ENCODE measurements around the gene RBPMS2.

RBPMS2 gene

DNA sequence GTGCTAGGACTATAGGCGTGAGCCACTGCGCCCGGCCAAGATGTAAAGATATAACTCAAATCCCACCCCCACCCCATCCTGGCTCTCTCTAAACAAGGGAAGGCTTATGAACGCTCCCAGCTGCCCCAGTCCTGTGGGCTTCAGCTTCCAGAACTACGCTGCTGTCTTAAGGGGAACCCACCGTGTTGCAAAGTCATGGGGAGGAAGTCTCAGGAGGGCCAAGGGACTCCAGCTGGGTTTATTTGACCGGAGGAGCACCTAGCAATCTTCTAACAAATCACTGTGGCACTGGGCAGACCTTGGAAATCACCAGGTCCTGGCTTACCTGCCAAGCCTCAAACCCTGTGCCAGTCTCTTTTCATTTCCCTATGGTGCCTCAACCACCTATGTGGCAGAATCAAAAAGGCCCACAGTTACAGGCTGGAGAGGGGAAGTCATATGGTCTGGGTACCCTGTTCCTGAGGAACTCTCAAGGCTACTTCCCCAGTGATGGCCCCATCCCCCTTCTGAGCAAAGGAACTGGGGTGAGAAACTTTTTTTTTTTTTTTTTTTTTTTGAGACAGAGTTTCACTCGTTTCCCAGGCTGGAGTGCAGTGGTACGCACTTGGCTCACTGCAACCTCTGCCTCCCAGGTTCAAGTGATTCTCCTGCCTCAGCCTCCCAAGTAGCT, 83.4 kb downstream of the RBPMS2 start:
- no peak for TF ChIP-seq CTCF (IDR thresholded peaks at IDR 0.05; ENCODE audit: control insufficient read depth, insufficient read depth, low read depth, low read length, missing control alignments)
- DNase-seq (ENCODE audit: low read depth), result no peak
- H3K4me3 ChIP-seq (ENCODE audit: control insufficient read depth, low read depth, low read length), result no peak overlapping the region

GRCh38 chr15:64690578-64691296, 84.7 kb downstream of the RBPMS2 start:
- TF ChIP-seq CTCF (IDR thresholded peaks at IDR 0.05; ENCODE audit: control insufficient read depth, insufficient read depth, low read depth, low read length, missing control alignments), result no peak
- H3K4me3 ChIP-seq (ENCODE audit: control insufficient read depth, low read depth, low read length), result no peak overlapping the region
- DNase-seq (ENCODE audit: low read depth), result no peak

DNA sequence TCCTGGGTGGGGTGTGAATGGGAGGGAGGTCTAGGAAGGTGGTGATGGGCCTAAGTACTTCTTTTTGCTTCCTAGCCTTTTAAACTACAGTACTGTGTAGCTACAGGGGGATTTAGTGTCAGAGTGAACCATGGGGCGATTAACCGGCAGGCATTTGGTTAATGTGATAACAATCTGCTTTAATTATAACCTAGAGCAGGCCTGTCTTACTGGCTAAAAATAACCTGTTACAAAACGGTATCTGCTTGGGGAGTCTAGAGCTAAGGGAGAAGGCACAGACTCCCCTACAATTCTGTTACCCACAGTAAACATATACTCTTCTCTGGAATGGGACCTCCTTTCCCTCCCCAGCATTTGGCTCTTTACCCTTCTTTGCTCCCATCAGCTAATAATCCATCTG, 85.4 kb downstream of the RBPMS2 start:
- no peak for DNase-seq (ENCODE audit: low read depth)
- no peak for TF ChIP-seq CTCF (IDR thresholded peaks at IDR 0.05; ENCODE audit: control insufficient read depth, insufficient read depth, low read depth, low read length, missing control alignments)

More for the DNA sequence above, 85.4 kb downstream of the RBPMS2 start:
- H3K4me3 ChIP-seq (ENCODE audit: control insufficient read depth, low read depth, low read length), result no peak overlapping the region

All from AG09309 (cell line).